ENCODE measurements around the gene PEDS1. TPM values are rescaled to one million over a fixed set of nuclear protein-coding genes. Genes with fewer than 3 reads are reported as not detected.

The PEDS1 gene
- total and polyA plus RNA-seq, 2 of the 13 experiments (the other 11 are each of a cell fraction or from before 2014, with no cell fraction given), result 30.5 to 93.9 TPM

GRCh38 chr20:50116368-50116999, 37.0 kb downstream of the PEDS1 start (continued):
- TF ChIP-seq, protein P1, sequence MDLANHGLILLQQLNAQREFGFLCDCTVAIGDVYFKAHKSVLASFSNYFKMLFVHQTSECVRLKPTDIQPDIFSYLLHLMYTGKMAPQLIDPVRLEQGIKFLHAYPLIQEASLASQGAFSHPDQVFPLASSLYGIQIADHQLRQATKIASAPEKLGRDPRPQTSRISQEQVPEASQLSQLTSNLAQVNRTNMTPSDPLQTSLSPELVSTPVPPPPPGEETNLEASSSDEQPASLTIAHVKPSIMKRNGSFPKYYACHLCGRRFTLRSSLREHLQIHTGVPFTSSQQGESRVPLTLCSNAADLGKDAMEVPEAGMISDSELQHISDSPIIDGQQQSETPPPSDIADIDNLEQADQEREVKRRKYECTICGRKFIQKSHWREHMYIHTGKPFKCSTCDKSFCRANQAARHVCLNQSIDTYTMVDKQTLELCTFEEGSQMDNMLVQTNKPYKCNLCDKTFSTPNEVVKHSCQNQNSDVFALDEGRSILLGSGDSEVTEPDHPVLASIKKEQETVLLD (CRISPR knock-in tag; IDR thresholded peaks at IDR 0.05; ENCODE audit: low read depth), result no peak
- TF ChIP-seq NFE2L2 (IDR thresholded peaks at IDR 0.05; ENCODE audit: low read length), result 0 out of 2 replicates have a peak, but pooled peaks have one; percentile 0
- no peak for TF ChIP-seq STAT6 (CRISPR knock-in tag; IDR thresholded peaks at IDR 0.05; ENCODE audit: borderline replicate concordance)
- TF ChIP-seq ZBTB3 (CRISPR knock-in tag; IDR thresholded peaks at IDR 0.05; ENCODE audit: borderline replicate concordance, low read depth), result no peak
- TF ChIP-seq MNT (IDR thresholded peaks at IDR 0.05), result no peak
- TF ChIP-seq SP5 (CRISPR knock-in tag; IDR thresholded peaks at IDR 0.05; ENCODE audit: borderline replicate concordance, low read depth), result no peak
- peak; percentile 71; the same call in 1 of the 2 replicates for TF ChIP-seq ZNF180 (CRISPR knock-in tag; IDR thresholded peaks at IDR 0.05; ENCODE audit: borderline replicate concordance, low read depth)
- no peak for TF ChIP-seq THAP8 (CRISPR knock-in tag; IDR thresholded peaks at IDR 0.05; ENCODE audit: borderline replicate concordance)
- TF ChIP-seq, protein P2, sequence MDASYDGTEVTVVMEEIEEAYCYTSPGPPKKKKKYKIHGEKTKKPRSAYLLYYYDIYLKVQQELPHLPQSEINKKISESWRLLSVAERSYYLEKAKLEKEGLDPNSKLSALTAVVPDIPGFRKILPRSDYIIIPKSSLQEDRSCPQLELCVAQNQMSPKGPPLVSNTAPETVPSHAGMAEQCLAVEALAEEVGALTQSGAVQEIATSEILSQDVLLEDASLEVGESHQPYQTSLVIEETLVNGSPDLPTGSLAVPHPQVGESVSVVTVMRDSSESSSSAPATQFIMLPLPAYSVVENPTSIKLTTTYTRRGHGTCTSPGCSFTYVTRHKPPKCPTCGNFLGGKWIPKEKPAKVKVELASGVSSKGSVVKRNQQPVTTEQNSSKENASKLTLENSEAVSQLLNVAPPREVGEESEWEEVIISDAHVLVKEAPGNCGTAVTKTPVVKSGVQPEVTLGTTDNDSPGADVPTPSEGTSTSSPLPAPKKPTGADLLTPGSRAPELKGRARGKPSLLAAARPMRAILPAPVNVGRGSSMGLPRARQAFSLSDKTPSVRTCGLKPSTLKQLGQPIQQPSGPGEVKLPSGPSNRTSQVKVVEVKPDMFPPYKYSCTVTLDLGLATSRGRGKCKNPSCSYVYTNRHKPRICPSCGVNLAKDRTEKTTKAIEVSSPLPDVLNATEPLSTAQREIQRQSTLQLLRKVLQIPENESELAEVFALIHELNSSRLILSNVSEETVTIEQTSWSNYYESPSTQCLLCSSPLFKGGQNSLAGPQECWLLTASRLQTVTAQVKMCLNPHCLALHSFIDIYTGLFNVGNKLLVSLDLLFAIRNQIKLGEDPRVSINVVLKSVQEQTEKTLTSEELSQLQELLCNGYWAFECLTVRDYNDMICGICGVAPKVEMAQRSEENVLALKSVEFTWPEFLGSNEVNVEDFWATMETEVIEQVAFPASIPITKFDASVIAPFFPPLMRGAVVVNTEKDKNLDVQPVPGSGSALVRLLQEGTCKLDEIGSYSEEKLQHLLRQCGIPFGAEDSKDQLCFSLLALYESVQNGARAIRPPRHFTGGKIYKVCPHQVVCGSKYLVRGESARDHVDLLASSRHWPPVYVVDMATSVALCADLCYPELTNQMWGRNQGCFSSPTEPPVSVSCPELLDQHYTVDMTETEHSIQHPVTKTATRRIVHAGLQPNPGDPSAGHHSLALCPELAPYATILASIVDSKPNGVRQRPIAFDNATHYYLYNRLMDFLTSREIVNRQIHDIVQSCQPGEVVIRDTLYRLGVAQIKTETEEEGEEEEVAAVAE (CRISPR knock-in tag; IDR thresholded peaks at IDR 0.05; ENCODE audit: borderline replicate concordance), result no peak
- TF ChIP-seq NFE2 (CRISPR knock-in tag; IDR thresholded peaks at IDR 0.05), result no peak
- 0 out of 2 replicates have a peak, but pooled peaks have one; percentile 77 for TF ChIP-seq ZNF136 (CRISPR knock-in tag; IDR thresholded peaks at IDR 0.05; ENCODE audit: low read depth)
- 0 out of 2 replicates have a peak, but pooled peaks have one; percentile 27 for TF ChIP-seq UBTF (CRISPR knock-in tag; IDR thresholded peaks at IDR 0.05)
- no peak for TF ChIP-seq ZNF12 (CRISPR knock-in tag; IDR thresholded peaks at IDR 0.05)
- no peak for TF ChIP-seq FOXO1 (CRISPR knock-in tag; IDR thresholded peaks at IDR 0.05)

Data from HepG2 (cell line).